H9 (cell line): Measurements from ENCODE around the gene ZNF570. TPM values are rescaled to one million over a fixed set of nuclear protein-coding genes. Genes with fewer than 3 reads are reported as not detected.

Experiments
- DNase-seq: peaks from one replicate; pipeline ENCODE4 v3.0.0-alpha.2; 2017
- H2AFZ ChIP-seq: one replicate; pipeline ENCODE4 v1.6.1; 2013; ENCODE audit warnings: mild to moderate bottlenecking, low read length, control low read depth, moderate library complexity
- H2AK5ac ChIP-seq: 2 replicates; pipeline ENCODE4 v1.6.1; 2013; ENCODE audit warnings: low read length, control low read depth, mixed read lengths; ENCODE audit not compliant: insufficient read length
- H2BK120ac ChIP-seq: one replicate; pipeline ENCODE4 v1.6.1; 2013; ENCODE audit warnings: low read depth, mild to moderate bottlenecking, low read length, control low read depth, inconsistent platforms; ENCODE audit not compliant: poor library complexity, severe bottlenecking
- H2BK12ac ChIP-seq: 2 replicates; pipeline ENCODE4 v1.6.1; 2013; ENCODE audit warnings: low read length, control low read depth, mixed read lengths, low read depth; ENCODE audit not compliant: insufficient read length
- H2BK15ac ChIP-seq: 2 replicates; pipeline ENCODE4 v1.6.1; 2013; ENCODE audit warnings: low read depth, low read length, control low read depth
- H2BK20ac ChIP-seq: one replicate; pipeline ENCODE4 v1.6.1; 2013; ENCODE audit warnings: low read depth, mild to moderate bottlenecking, low read length, control low read depth, inconsistent platforms; ENCODE audit not compliant: poor library complexity, severe bottlenecking
- H2BK5ac ChIP-seq: 2 replicates; pipeline ENCODE4 v1.6.1; 2013; ENCODE audit warnings: low read length, control low read depth, mixed read lengths; ENCODE audit not compliant: insufficient read length
- H3K14ac ChIP-seq: 2 replicates; pipeline ENCODE4 v1.6.1; 2013; ENCODE audit warnings: low read length, control low read depth; ENCODE audit not compliant: insufficient read depth
- H3K18ac ChIP-seq: 2 replicates; pipeline ENCODE4 v1.6.1; 2013; ENCODE audit warnings: low read depth, mild to moderate bottlenecking, mixed read lengths, low read length, control low read depth; ENCODE audit not compliant: insufficient read length
- H3K23ac ChIP-seq: 2 replicates; pipeline ENCODE4 v1.6.1; 2013; ENCODE audit warnings: low read length, control low read depth, mixed read lengths, low read depth; ENCODE audit not compliant: insufficient read length
- H3K23me2 ChIP-seq: 2 replicates; pipeline ENCODE4 v1.6.1; 2013; ENCODE audit warnings: low read depth, mild to moderate bottlenecking, mixed read lengths, low read length, control low read depth; ENCODE audit not compliant: insufficient read length, poor library complexity, severe bottlenecking
- H3K27ac ChIP-seq: 2 replicates; pipeline ENCODE4 v1.5.1; 2013; ENCODE audit warnings: low read length, control low read depth, mixed read lengths, low read depth; ENCODE audit not compliant: insufficient read length
- H3K27me3 ChIP-seq: 2 replicates; pipeline ENCODE4 v1.6.1; 2013; ENCODE audit warnings: low read length, control low read depth, inconsistent platforms; ENCODE audit not compliant: insufficient read depth
- H3K4ac ChIP-seq: 2 replicates; pipeline ENCODE4 v1.6.1; 2013; ENCODE audit warnings: low read depth, mild to moderate bottlenecking, control low read depth, inconsistent platforms, low read length, moderate library complexity
- H3K4me1 ChIP-seq: 2 replicates; pipeline ENCODE4 v1.6.1; 2013; ENCODE audit warnings: low read length, control low read depth, inconsistent platforms; ENCODE audit not compliant: insufficient read depth
- H3K4me2 ChIP-seq: 2 replicates; pipeline ENCODE4 v1.6.1; 2013; ENCODE audit warnings: low read length, control low read depth, mixed read lengths; ENCODE audit not compliant: insufficient read length, insufficient read depth
- H3K56ac ChIP-seq: 2 replicates; pipeline ENCODE4 v1.6.1; 2013; ENCODE audit warnings: low read depth, mild to moderate bottlenecking, mixed read lengths, low read length, control low read depth; ENCODE audit not compliant: insufficient read length
- H3K79me1 ChIP-seq: 2 replicates; pipeline ENCODE4 v1.6.1; 2013; ENCODE audit warnings: low read depth, mild to moderate bottlenecking, moderate library complexity, low read length, control low read depth, inconsistent platforms; ENCODE audit not compliant: insufficient read depth, poor library complexity, severe bottlenecking
- H3K79me2 ChIP-seq: 2 replicates; pipeline ENCODE4 v1.6.1; 2013; ENCODE audit warnings: low read length, control low read depth, inconsistent platforms; ENCODE audit not compliant: insufficient read depth
- H3K9ac ChIP-seq: 2 replicates; pipeline ENCODE4 v1.6.1; 2013; ENCODE audit warnings: low read length, control low read depth, mixed read lengths; ENCODE audit not compliant: insufficient read length; ENCODE audit errors: extremely low read depth
- H3K9me3 ChIP-seq: one replicate; pipeline ENCODE4 v1.6.1; 2013; ENCODE audit warnings: low read depth, low read length, inconsistent platforms; ENCODE audit not compliant: control insufficient read depth
- H3T11ph ChIP-seq: one replicate; pipeline ENCODE4 v1.6.1; 2013; ENCODE audit warnings: mild to moderate bottlenecking, low read length, control low read depth, inconsistent platforms
- H4K20me1 ChIP-seq: one replicate; pipeline ENCODE4 v1.6.1; 2013; ENCODE audit not compliant: control insufficient read depth, insufficient read length, insufficient read depth
- H4K5ac ChIP-seq: 2 replicates; pipeline ENCODE4 v1.6.1; 2013; ENCODE audit warnings: low read depth, mild to moderate bottlenecking, mixed read lengths, low read length, control low read depth; ENCODE audit not compliant: insufficient read length
- H4K8ac ChIP-seq: replicated peaks from 2 replicates; pipeline ENCODE4 v1.6.1; 2013; ENCODE audit warnings: low read length, control low read depth, mixed read lengths, low read depth; ENCODE audit not compliant: insufficient read length
- H4K91ac ChIP-seq: 2 replicates; pipeline ENCODE4 v1.6.1; 2013; ENCODE audit warnings: low read depth, mild to moderate bottlenecking, moderate library complexity, mixed read lengths, low read length, control low read depth; ENCODE audit not compliant: insufficient read length
- H3K27ac Mint-ChIP-seq, 3 experiments: 2 replicates in 2 of 3; 3 replicates in 1 of 3; pipeline ENCODE4 v1.8.0; 2020 to 2021; ENCODE audit warnings: mixed read lengths in 3 of 3, mild to moderate bottlenecking in 1 of 3, moderate library complexity in 1 of 3
- H3K27me3 Mint-ChIP-seq: 2 replicates; pipeline ENCODE4 v1.8.0; 2021; ENCODE audit warnings: low read depth, mild to moderate bottlenecking, moderate library complexity, mixed read lengths
- H3K36me3 Mint-ChIP-seq, 3 experiments: 2 replicates in 2 of 3; 3 replicates in 1 of 3; pipeline ENCODE4 v1.8.0; 2020 to 2021; ENCODE audit warnings: low read depth in 3 of 3, mixed read lengths in 3 of 3; ENCODE audit not compliant: insufficient read depth in 1 of 3
- H3K4me1 Mint-ChIP-seq, 2 experiments: 2 replicates each; pipeline ENCODE4 v1.8.0; 2020; ENCODE audit warnings: mixed read lengths in 2 of 2
- H3K4me3 Mint-ChIP-seq, 2 experiments: 2 replicates in 1 of 2; 3 replicates in 1 of 2; pipeline ENCODE4 v1.8.0; 2020 to 2021; ENCODE audit warnings: mild to moderate bottlenecking in 2 of 2, mixed read lengths in 2 of 2, moderate library complexity in 1 of 2
- H3K9me3 Mint-ChIP-seq, 2 experiments: 2 replicates in 1 of 2; 3 replicates in 1 of 2; pipeline ENCODE4 v1.8.0; 2020; ENCODE audit warnings: mild to moderate bottlenecking in 2 of 2, mixed read lengths in 2 of 2, moderate library complexity in 1 of 2
- CTCF ChIP-seq: fragments of 200-600 bp; sonication (generic); conservative IDR thresholded peaks from 3 replicates; pipeline ENCODE4 v1.8.0; 2021; ENCODE audit warnings: antibody characterized with exemption, mild to moderate bottlenecking
- whole genome bisulfite sequencing: extraction: QIAGEN DNeasy Blood & Tissue Kit; methylation state at CpG from one replicate; pipeline ENCODE4 v1.1.7; 2013; ENCODE audit warnings: missing lambda C conversion rate, low lambda C conversion rate, mixed read lengths; ENCODE audit not compliant: insufficient read length; ENCODE audit errors: extremely low coverage; 5-methylcytosine and 5-hydroxymethylcytosine counted together
- total RNA-seq: library from RNA; stranded (reverse); gene quantifications from 2 replicates; pipeline ENCODE4 v1.2.1, GENCODE V29; 2021

The ZNF570 gene
- total RNA-seq, 1 experiment from 2014 or later, result 5.9 TPM

- Histone ChIP-seq H3K27me3 (no peaks in the 10 kb centered on the region), H3K9me3 (peaks cover 54% of the 10 kb centered on the region), H2AFZ (no peak overlapping the region), H3K9ac (no peak overlapping the region), H3K4me1 (no peaks in the 10 kb centered on the region), H3K18ac (no peak overlapping the region), H3K79me2 (no peaks in the 10 kb centered on the region), H2BK120ac (no peak overlapping the region), H2BK15ac (no peak overlapping the region), H3K4me2 (no peak overlapping the region), H2BK20ac (no peak overlapping the region), H2AK5ac (no peak overlapping the region), H4K5ac (no peak overlapping the region), H4K91ac (no peak overlapping the region), H3K4ac (no peak overlapping the region), H3K27ac (no peak overlapping the region), H2BK12ac (no peak overlapping the region), H3K23ac (no peak overlapping the region), H4K20me1 (no peaks in the 10 kb centered on the region), H3K14ac (no peak overlapping the region), H3K23me2 (no peaks in the 10 kb centered on the region), H3K79me1 (no peaks in the 10 kb centered on the region), H2BK5ac (no peak overlapping the region), H3T11ph (no peak overlapping the region), H3K56ac (no peak overlapping the region), H4K8ac (no peak overlapping the region)
- DNase-seq, result no peak
- Mint-ChIP-seq H3K4me1 (no peaks in the 10 kb centered on the region), H3K4me3 (no peak overlapping the region), H3K9me3 (peaks cover 88 to 90% of the 10 kb centered on the region in 2 experiments), H3K27ac (no peak overlapping the region), H3K36me3 (peaks cover 53 to 67% (median 66%) of the 10 kb centered on the region in 3 experiments), H3K27me3 (peaks cover 2% of the 10 kb centered on the region; the same call in 1 of the 2 replicates)
- no peak for TF ChIP-seq CTCF
- WGBS, result no CpG with 5 or more reads among the region's 8 CpGs
Measured at GRCh38 chr19:37484406-37485168, 15.4 kb downstream of the ZNF570 start.
